Jurkat, Clone E6-1 (cell line): Measurements from ENCODE around the gene NABP1.

Source experiments
- DNase-seq: peaks from one replicate; pipeline ENCODE4 v3.0.0-alpha.2; 2011; ENCODE audit warnings: low read depth, low spot score
- H3K4me3 ChIP-seq: 2 replicates; pipeline ENCODE4 v1.5.1; 2011; ENCODE audit warnings: mild to moderate bottlenecking, low read length, control low read depth, moderate library complexity

Gene NABP1

GRCh38 chr2:191675807-191676721, 1.9 kb upstream of the NABP1 start:
- peak overlapping the region; percentile 33 for H3K4me3 ChIP-seq
- DNase-seq, result peak; percentile 88

GRCh38 chr2:191676790-191677645, 918 bp upstream of the NABP1 start:
- peak overlapping the region; percentile 78 for H3K4me3 ChIP-seq
- no peak for DNase-seq

GRCh38 chr2:191678437-191679100, 633 bp downstream of the NABP1 start:
- DNase-seq, result no peak

GRCh38 chr2:191679818-191680600, 2.1 kb downstream of the NABP1 start:
- DNase-seq, result peak; percentile 60
- H3K4me3 ChIP-seq, result no peak overlapping the region

More at GRCh38 chr2:191678437-191679100, 633 bp downstream of the NABP1 start:
- peak overlapping the region; percentile 77 for H3K4me3 ChIP-seq

- no peak overlapping the region for H3K4me3 ChIP-seq
- no peak for DNase-seq
Measured at GRCh38 chr2:191680639-191681038, 2.7 kb downstream of the NABP1 start.

GRCh38 chr2:191682126-191682525, 4.2 kb downstream of the NABP1 start:
- no peak for DNase-seq
- no peak overlapping the region for H3K4me3 ChIP-seq

- no peak for DNase-seq
- H3K4me3 ChIP-seq, result no peak overlapping the region
Measured at GRCh38 chr2:191686066-191686465, 8.1 kb downstream of the NABP1 start.

GRCh38 chr2:191686729-191687128, 8.8 kb downstream of the NABP1 start:
- no peak for DNase-seq
- no peak overlapping the region for H3K4me3 ChIP-seq

- DNase-seq, result no peak
Measured at GRCh38 chr2:191687867-191688266, 9.9 kb downstream of the NABP1 start.

GRCh38 chr2:191688934-191689695, 11.2 kb downstream of the NABP1 start:
- no peak overlapping the region for H3K4me3 ChIP-seq
- DNase-seq, result no peak

More at GRCh38 chr2:191687867-191688266, 9.9 kb downstream of the NABP1 start:
- no peak overlapping the region for H3K4me3 ChIP-seq

GRCh38 chr2:191690327-191690726, 12.4 kb downstream of the NABP1 start:
- no peak overlapping the region for H3K4me3 ChIP-seq
- no peak for DNase-seq

GRCh38 chr2:191691016-191691735, 13.2 kb downstream of the NABP1 start:
- DNase-seq, result peak; percentile 72
- no peak overlapping the region for H3K4me3 ChIP-seq

- DNase-seq, result no peak
- no peak overlapping the region for H3K4me3 ChIP-seq
Measured at GRCh38 chr2:191691898-191692297, 14.0 kb downstream of the NABP1 start.

- H3K4me3 ChIP-seq, result no peak overlapping the region
- DNase-seq, result no peak
Measured at GRCh38 chr2:191692502-191693115, 14.7 kb downstream of the NABP1 start.

GRCh38 chr2:191693166-191693565, 15.2 kb downstream of the NABP1 start:
- no peak overlapping the region for H3K4me3 ChIP-seq
- no peak for DNase-seq

GRCh38 chr2:191693778-191694177, 15.8 kb downstream of the NABP1 start:
- H3K4me3 ChIP-seq, result no peak overlapping the region
- DNase-seq, result no peak

- no peak for DNase-seq
Measured at GRCh38 chr2:191696001-191696400, 18.1 kb downstream of the NABP1 start.

More at GRCh38 chr2:191696001-191696400, 18.1 kb downstream of the NABP1 start:
- no peak overlapping the region for H3K4me3 ChIP-seq
